CD14-positive monocyte (primary cell): Measurements from ENCODE around the gene PXN. TPM values are rescaled to one million over a fixed set of nuclear protein-coding genes. Genes with fewer than 3 reads are reported as not detected.

Experiments
- DNase-seq, 3 donors: peaks; one replicate each; pipeline ENCODE4 v3.0.0-alpha.2; 2011 to 2022
- H2AFZ ChIP-seq: 2 replicates; pipeline ENCODE4 v1.6.0; 2012; ENCODE audit warnings: mild to moderate bottlenecking, low read depth, low read length, inconsistent platforms; ENCODE audit not compliant: insufficient read depth, poor library complexity, severe bottlenecking
- H3K27ac ChIP-seq, 2 donors: 1 replicate in 1 of 2; 2 replicates in 1 of 2; pipeline ENCODE4 v1.5.1; 2012 to 2013; ENCODE audit warnings: low read length in 2 of 2, control low read depth in 1 of 2, inconsistent platforms in 1 of 2, low read depth in 1 of 2, mild to moderate bottlenecking in 1 of 2
- H3K27me3 ChIP-seq, 2 donors: one replicate each; pipeline versions ENCODE4 v1.6.0 to v1.6.1; 2011 to 2013; ENCODE audit warnings: low read length in 2 of 2; ENCODE audit not compliant: control insufficient read depth in 2 of 2, insufficient read depth in 2 of 2
- H3K36me3 ChIP-seq, 2 donors: replicated peaks in 1 of 2; 1 replicate in 1 of 2; 2 replicates in 1 of 2; pipeline versions ENCODE4 v1.5.1 to v1.6.1; 2012 to 2013; ENCODE audit warnings: low read length in 2 of 2, control low read depth in 1 of 2, inconsistent platforms in 1 of 2, mild to moderate bottlenecking in 1 of 2; ENCODE audit not compliant: insufficient read depth in 2 of 2, control insufficient read depth in 1 of 2
- H3K4me1 ChIP-seq, 2 donors: 1 replicate in 1 of 2; 2 replicates in 1 of 2; pipeline versions ENCODE4 v1.5.1 to v1.6.1; 2012 to 2013; ENCODE audit warnings: low read length in 2 of 2, control low read depth in 1 of 2, inconsistent platforms in 1 of 2, mild to moderate bottlenecking in 1 of 2, moderate library complexity in 1 of 2; ENCODE audit not compliant: insufficient read depth in 2 of 2, control insufficient read depth in 1 of 2
- H3K4me2 ChIP-seq: replicated peaks from 2 replicates; pipeline ENCODE3; 2012; ENCODE audit warnings: low read length, moderate library complexity, mild to moderate bottlenecking; ENCODE audit not compliant: poor library complexity, severe bottlenecking; ENCODE audit errors: extremely low read depth
- H3K4me3 ChIP-seq, 3 experiments: fragments of 200-600 bp in 1 of 3; sonication (generic) in 1 of 3; replicated peaks in 1 of 3; 1 replicate in 2 of 3; 2 replicates in 1 of 3; pipeline ENCODE4 v1.5.1; 2011 to 2013; ENCODE audit warnings: low read length in 3 of 3, mild to moderate bottlenecking in 3 of 3, control low read depth in 2 of 3, low read depth in 2 of 3, inconsistent platforms in 1 of 3, moderate library complexity in 1 of 3
- H3K79me2 ChIP-seq: 2 replicates; pipeline ENCODE4 v1.6.0; 2012; ENCODE audit warnings: mild to moderate bottlenecking, control low read depth, inconsistent platforms, low read length, moderate library complexity; ENCODE audit not compliant: insufficient read depth
- H3K9ac ChIP-seq: 2 replicates; pipeline ENCODE4 v1.6.0; 2017; ENCODE audit warnings: low read length, mild to moderate bottlenecking; ENCODE audit not compliant: insufficient read depth, poor library complexity, severe bottlenecking
- H3K9me3 ChIP-seq, 2 donors: replicated peaks in 1 of 2; 1 replicate in 1 of 2; 2 replicates in 1 of 2; pipeline versions ENCODE4 v1.5.1 to v1.6.1; 2012 to 2013; ENCODE audit warnings: low read length in 2 of 2, control low read depth in 1 of 2; ENCODE audit not compliant: control insufficient read depth in 1 of 2, insufficient read depth in 1 of 2
- H4K20me1 ChIP-seq: 2 replicates; pipeline ENCODE4 v1.6.0; 2012; ENCODE audit warnings: mild to moderate bottlenecking, low read length, control low read depth, moderate library complexity; ENCODE audit not compliant: insufficient read depth
- H3K27ac Mint-ChIP-seq, 7 donors: one replicate each; pipeline ENCODE4 v1.8.0; 2020; ENCODE audit warnings: mild to moderate bottlenecking in 7 of 7, mixed read lengths in 7 of 7, moderate library complexity in 6 of 7, inconsistent platforms in 2 of 7
- H3K27me3 Mint-ChIP-seq, 3 donors: one replicate each; pipeline ENCODE4 v1.8.0; 2021 to 2022; ENCODE audit warnings: low read depth in 3 of 3, mild to moderate bottlenecking in 3 of 3, mixed read lengths in 3 of 3, moderate library complexity in 3 of 3, inconsistent platforms in 1 of 3
- H3K36me3 Mint-ChIP-seq, 2 donors: one replicate each; pipeline ENCODE4 v1.8.0; 2020; ENCODE audit warnings: mixed read lengths in 2 of 2, inconsistent platforms in 1 of 2, mild to moderate bottlenecking in 1 of 2
- H3K4me1 Mint-ChIP-seq: one replicate; pipeline ENCODE4 v1.8.0; 2020; ENCODE audit warnings: mild to moderate bottlenecking, mixed read lengths
- H3K4me3 Mint-ChIP-seq, 2 donors: one replicate each; pipeline ENCODE4 v1.8.0; 2020; ENCODE audit warnings: mild to moderate bottlenecking in 2 of 2, mixed read lengths in 2 of 2, moderate library complexity in 1 of 2
- H3K9me3 Mint-ChIP-seq, 7 donors: one replicate each; pipeline ENCODE4 v1.8.0; 2020 to 2022; ENCODE audit warnings: mixed read lengths in 7 of 7, mild to moderate bottlenecking in 6 of 7, moderate library complexity in 6 of 7, inconsistent platforms in 2 of 7
- WGBS: methylation state at CpG from one replicate; pipeline ENCODE4 v1.1.5; 2013; ENCODE audit warnings: missing lambda C conversion rate; ENCODE audit not compliant: insufficient coverage; 5-methylcytosine and 5-hydroxymethylcytosine counted together
- intact Hi-C, 2 donors: fragments of 100-400 bp; cut with micrococcal nuclease; formaldehyde crosslinking; loops; one replicate each; pipeline versions ENCODE4 v1.15.0 to v1.15.1; 2023
- polyA plus RNA-seq, 3 donors: library from polyadenylated mRNA; depleted of rRNA in 1 of 3; unstranded in 2 of 3; stranded (reverse) in 1 of 3; fragments of 300-500 nt in 2 of 3; fragments of >200 nt in 1 of 3; fragmentation: Illumina TruSeq in 2 of 3; gene quantifications; 1 replicate in 2 of 3; 2 replicates in 1 of 3; pipeline ENCODE4 v1.2.3, GENCODE V29; 2012 to 2021
- TF ChIP-seq, protein P1 (sequence below): fragments of 200-600 bp; IDR thresholded peaks from one replicate; pipeline ENCODE4 v1.8.0; 2022; ENCODE audit warnings: antibody characterized with exemption, mild to moderate bottlenecking

PXN gene
- polyA plus RNA-seq, 3 donors, result 62.5 to 106 (median 98.4) TPM

DNA sequence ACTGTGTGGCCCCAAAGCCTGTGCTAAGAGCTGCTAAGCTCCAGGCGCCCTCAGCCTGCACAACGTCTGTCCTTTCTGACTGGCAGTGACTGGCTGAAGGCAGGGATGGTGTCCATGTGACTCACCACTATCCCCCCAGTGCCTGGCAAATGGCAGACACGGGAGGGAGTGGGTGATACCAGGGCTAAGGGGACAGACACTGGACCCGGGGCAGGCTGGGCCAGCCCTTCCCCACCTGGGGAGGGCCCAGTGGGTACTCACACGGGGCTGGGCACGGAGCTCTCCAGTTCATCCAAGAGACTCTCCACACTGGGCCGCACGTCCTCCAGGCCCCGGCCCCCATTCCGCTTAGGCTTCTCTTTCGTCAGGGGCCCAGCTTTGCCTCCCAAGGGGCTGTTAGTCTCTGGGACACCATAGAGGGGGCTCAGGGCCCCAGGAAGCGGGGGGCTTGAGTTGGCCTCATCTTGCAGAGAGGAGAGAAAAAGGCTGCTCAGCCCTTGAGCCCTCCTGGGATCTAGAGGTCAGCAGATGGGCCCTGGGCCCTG lies 43.2 kb downstream of the PXN start:
- H3K27me3 ChIP-seq, result no peaks in the 10 kb centered on the region
- intact Hi-C loops, result no loop called here
- Mint-ChIP-seq H3K4me3 (no peak overlapping the region), H3K27me3 (peaks cover 0 to 7% (median 4%) of the 10 kb centered on the region in 3 donors), H3K36me3 (peaks cover 78 to 96% of the 10 kb centered on the region in 2 donors), H3K27ac (no peak overlapping the region), H3K4me1 (peaks cover 30% of the 10 kb centered on the region), H3K9me3 (peaks cover 0 to 2% (median 0%) of the 10 kb centered on the region in 7 donors)
- no peak overlapping the region for H3K27ac ChIP-seq
- H3K79me2 ChIP-seq, result peaks cover 40% of the 10 kb centered on the region
- no peak overlapping the region for H2AFZ ChIP-seq
- peaks cover 100% of the 10 kb centered on the region for H4K20me1 ChIP-seq
- no peak overlapping the region for H3K4me2 ChIP-seq
- H3K9me3 ChIP-seq, result no peaks in the 10 kb centered on the region
- WGBS, result 96% methylated on average over 11 of the region's 12 CpGs
- peaks cover 77 to 85% of the 10 kb centered on the region in 2 donors for H3K36me3 ChIP-seq
- no peak overlapping the region for H3K9ac ChIP-seq
- H3K4me1 ChIP-seq, result peaks cover 29 to 33% of the 10 kb centered on the region in 2 donors
- TF ChIP-seq, protein P1, sequence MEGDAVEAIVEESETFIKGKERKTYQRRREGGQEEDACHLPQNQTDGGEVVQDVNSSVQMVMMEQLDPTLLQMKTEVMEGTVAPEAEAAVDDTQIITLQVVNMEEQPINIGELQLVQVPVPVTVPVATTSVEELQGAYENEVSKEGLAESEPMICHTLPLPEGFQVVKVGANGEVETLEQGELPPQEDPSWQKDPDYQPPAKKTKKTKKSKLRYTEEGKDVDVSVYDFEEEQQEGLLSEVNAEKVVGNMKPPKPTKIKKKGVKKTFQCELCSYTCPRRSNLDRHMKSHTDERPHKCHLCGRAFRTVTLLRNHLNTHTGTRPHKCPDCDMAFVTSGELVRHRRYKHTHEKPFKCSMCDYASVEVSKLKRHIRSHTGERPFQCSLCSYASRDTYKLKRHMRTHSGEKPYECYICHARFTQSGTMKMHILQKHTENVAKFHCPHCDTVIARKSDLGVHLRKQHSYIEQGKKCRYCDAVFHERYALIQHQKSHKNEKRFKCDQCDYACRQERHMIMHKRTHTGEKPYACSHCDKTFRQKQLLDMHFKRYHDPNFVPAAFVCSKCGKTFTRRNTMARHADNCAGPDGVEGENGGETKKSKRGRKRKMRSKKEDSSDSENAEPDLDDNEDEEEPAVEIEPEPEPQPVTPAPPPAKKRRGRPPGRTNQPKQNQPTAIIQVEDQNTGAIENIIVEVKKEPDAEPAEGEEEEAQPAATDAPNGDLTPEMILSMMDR, result no peak
- H3K4me3 ChIP-seq, result no peak overlapping the region
- DNase-seq, result no peak

DNA sequence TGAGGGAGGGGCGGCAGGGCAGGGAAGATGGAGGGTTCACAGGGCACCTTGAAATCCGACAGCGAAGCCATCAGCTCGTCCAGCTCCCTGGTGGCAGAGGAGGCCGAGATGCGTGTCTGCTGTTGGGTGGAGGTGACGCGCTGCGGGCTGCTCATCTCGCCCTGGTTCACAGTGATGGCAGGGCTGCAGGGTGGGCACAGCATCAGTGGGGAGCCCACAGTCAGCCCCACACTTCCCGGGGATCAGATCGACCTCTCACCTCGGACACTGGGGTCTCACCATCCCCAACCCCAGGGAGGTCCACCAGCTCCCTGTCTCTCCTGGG lies 44.0 kb downstream of the PXN start:
- Mint-ChIP-seq H3K4me3 (no peak overlapping the region), H3K27me3 (peaks cover 0 to 7% (median 4%) of the 10 kb centered on the region in 3 donors), H3K4me1 (peaks cover 22% of the 10 kb centered on the region), H3K27ac (no peak overlapping the region), H3K36me3 (peaks cover 74 to 92% of the 10 kb centered on the region in 2 donors), H3K9me3 (peaks cover 0 to 2% (median 0%) of the 10 kb centered on the region in 7 donors)
- peaks cover 80 to 90% of the 10 kb centered on the region in 2 donors for H3K36me3 ChIP-seq
- no peak overlapping the region for H2AFZ ChIP-seq
- no peaks in the 10 kb centered on the region for H3K9me3 ChIP-seq
- H3K79me2 ChIP-seq, result peaks cover 31% of the 10 kb centered on the region
- peaks cover 21 to 24% of the 10 kb centered on the region in 2 donors for H3K4me1 ChIP-seq
- intact Hi-C loops, result no loop called here
- no peak overlapping the region for H3K4me3 ChIP-seq
- no peak overlapping the region for H3K27ac ChIP-seq
- peaks cover 100% of the 10 kb centered on the region for H4K20me1 ChIP-seq
- DNase-seq, result no peak
- no peaks in the 10 kb centered on the region for H3K27me3 ChIP-seq
- TF ChIP-seq, protein P1, result no peak
- H3K4me2 ChIP-seq, result no peak overlapping the region
- WGBS, result 100% methylated on average over 8 of the region's 13 CpGs
- no peak overlapping the region for H3K9ac ChIP-seq
